ENCODE measurements around the gene TMED4.
"Not testable (repeated sequence)": the region's sequence is repeated elsewhere in the genome, so short reads cannot be mapped to it uniquely, and the experiment has no call there.

The TMED4 gene

DNA sequence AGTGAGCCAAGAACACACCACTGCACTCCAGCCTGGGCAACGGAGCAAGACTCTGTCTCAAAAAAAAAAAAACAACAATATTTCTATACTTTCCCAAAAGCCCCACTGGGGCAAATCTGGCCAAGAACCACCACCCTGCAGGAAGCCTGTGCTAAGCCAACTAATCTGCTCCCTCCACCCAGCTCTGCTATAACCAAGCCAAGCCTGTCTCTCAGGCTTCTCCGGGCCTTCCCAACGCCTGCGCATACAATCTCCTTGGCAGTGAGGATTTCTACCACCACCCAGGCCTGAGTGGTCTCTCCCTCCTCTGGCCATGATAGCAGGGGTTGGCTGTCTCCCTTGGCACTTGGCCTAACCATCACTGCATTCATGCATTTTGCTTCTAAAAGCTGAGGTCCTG, 22.5 kb downstream of the TMED4 start:
- in situ Hi-C loops (cut with HindIII; ENCODE audit: low pct_unique_long_range_greater_than_20kb, low sequenced_read_pairs), result no loop called here
- no peak for DNase-seq (ENCODE audit: low read depth in 1 of 2, low spot score in 1 of 2)
- TF ChIP-seq JUND (IDR thresholded peaks at IDR 0.05; ENCODE audit: low read depth), result no peak

DNA sequence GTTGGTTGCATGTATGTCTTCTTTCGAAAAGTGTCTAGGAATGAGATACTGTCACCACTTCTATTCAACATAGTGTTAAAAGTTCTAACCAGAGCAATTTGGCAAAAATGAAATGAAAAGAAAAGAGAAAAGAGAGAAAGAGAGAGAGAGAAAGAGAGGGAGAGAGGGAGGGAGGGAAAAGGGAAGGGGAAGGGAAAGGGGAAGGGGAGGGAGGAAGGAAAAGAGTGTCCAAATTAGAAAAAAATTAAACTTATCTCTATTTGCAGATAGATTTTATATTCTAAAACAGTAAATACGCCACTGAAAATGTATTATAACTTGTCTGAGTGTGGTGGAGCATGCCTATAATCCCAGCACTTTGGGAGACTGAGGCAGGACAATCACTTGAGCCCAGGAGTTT, 24.5 kb downstream of the TMED4 start:
- in situ Hi-C loops (cut with HindIII; ENCODE audit: low pct_unique_long_range_greater_than_20kb, low sequenced_read_pairs), result no loop called here
- no peak for DNase-seq (ENCODE audit: low read depth in 1 of 2, low spot score in 1 of 2)
- no peak for TF ChIP-seq JUND (IDR thresholded peaks at IDR 0.05; ENCODE audit: low read depth)

DNA sequence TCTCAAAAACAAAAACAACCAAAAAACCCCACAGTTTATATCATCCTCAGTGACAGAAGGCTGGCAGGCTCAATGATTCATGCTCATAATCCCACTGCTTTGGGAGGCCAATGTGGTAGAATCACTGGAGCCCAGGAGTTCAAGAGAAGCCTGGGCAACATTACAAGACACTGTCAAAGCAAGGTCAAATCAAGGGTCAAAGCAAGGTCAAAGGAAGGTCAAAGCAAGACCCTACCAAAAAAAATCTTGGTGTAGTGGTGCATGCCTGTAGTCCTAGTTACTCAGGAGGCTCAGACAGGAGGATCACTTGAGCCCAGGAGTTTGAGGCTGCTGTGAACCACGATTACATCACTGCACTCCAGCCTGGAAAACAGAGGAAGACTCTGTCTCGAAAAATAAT, 26.7 kb downstream of the TMED4 start:
- in situ Hi-C loops (cut with HindIII; ENCODE audit: low pct_unique_long_range_greater_than_20kb, low sequenced_read_pairs), result no loop called here
- TF ChIP-seq JUND (IDR thresholded peaks at IDR 0.05; ENCODE audit: low read depth), result no peak
- DNase-seq (ENCODE audit: low read depth in 1 of 2, low spot score in 1 of 2), result no peak

DNA sequence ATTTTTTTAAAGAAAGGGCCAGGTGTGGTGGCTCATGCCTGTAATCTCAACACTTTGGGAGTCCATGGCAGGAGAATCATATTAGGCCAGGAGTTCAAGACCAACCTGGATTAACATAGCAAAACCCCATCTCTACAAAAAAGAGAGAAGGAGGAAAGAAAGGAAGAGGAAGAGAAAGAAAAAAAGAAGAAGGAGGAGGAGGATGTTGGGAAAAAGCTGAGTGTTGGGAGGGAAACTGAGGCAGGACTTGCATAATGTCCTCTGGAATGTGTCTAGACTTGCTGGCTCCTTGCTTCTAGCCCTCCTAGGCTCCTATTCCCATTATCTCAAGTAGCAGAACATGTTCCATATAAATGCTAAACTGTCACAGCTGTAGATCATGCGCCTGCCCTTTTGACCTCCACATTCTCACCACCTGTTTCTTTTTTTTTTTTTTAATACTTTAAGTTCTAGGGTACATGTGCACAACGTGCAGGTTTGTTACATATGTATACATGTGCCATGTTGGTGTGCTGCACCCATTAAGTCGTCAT, 29.5 kb downstream of the TMED4 start:
- in situ Hi-C loops (cut with HindIII; ENCODE audit: low pct_unique_long_range_greater_than_20kb, low sequenced_read_pairs); DNase-seq (ENCODE audit: low read depth in 1 of 2, low spot score in 1 of 2): not testable (repeated sequence)

DNA sequence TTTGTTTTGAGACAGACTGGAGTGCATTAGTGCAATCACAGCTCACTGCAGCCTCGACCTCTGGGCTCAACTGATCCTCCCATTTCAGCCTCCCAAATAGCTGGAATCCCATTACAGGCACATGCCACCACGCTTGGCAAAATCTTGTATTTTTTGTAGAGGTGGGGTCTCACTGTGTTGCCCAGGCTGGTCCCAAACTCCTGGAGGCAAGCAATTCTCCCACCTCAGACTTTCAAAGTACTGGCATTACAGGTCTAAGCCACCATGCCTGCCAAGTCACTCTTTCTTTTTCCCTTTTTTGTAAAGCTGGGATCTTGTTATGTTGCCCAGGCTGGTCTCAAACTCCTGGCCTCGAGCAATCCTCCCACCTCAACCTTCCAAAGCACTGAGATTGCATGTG, 32.6 kb downstream of the TMED4 start:
- no peak for DNase-seq (ENCODE audit: low read depth in 1 of 2, low spot score in 1 of 2)
- TF ChIP-seq JUND (IDR thresholded peaks at IDR 0.05; ENCODE audit: low read depth), result no peak
- in situ Hi-C loops (cut with HindIII; ENCODE audit: low pct_unique_long_range_greater_than_20kb, low sequenced_read_pairs), result no loop called here

DNA sequence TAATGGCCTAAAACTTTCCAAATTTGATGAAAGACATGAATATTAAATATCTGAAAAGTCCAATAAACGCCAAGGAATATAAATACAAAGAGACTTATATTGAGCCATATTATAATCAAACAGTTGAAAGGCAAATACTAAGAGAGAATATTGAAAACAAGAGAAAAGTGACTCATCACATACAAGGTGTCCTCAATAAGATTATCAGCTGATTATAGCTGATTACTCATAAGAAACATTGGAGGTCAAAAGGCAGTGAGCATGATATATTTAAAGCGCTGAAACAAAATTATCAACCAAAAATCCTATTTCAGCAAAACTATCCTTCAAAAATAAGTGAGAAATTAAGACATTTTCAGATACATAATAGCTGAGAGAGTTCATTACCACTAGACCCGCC, 33.1 kb downstream of the TMED4 start:
- no peak for DNase-seq (ENCODE audit: low read depth in 1 of 2, low spot score in 1 of 2)
- in situ Hi-C loops (cut with HindIII; ENCODE audit: low pct_unique_long_range_greater_than_20kb, low sequenced_read_pairs), result no loop called here
- no peak for TF ChIP-seq JUND (IDR thresholded peaks at IDR 0.05; ENCODE audit: low read depth)

DNA sequence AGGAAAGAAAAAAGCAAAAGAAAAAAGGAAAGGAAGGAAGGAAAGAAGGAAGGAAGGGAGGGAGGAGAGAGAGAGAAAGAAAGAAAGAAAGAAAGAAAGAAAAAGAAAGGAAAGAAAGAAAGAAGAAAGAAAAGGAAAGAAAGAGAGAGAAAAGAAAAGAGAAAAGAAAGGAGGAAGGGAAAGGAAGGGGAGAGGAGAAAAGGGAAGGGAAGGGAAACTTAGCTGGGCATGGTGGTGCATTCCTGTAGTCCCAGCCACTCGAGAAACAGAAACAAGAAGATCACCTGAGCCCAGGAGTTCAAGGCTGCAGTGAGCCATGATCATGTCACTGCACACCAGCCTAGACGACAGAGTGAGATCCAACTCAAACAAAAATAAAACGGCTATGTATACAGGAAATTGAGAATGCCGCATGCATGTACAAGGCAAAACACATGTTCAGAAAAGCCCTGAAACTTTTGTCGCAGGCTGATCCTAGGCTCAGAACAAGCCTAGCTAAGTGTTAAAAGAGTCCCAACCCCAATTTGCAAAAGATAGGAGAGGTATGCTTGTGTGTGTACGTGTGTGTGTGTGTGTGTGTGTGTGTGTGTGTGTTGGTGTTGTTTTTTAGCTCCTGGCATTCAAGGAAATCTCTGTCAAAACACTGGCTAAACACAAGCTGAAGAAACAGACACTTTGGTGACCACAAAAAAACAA, 34.3 kb downstream of the TMED4 start:
- in situ Hi-C loops (cut with HindIII; ENCODE audit: low pct_unique_long_range_greater_than_20kb, low sequenced_read_pairs), result no loop called here
- no peak for TF ChIP-seq JUND (IDR thresholded peaks at IDR 0.05; ENCODE audit: low read depth)
- peak in 1 of 2 experiments; percentile 65 for DNase-seq (ENCODE audit: low read depth in 1 of 2, low spot score in 1 of 2)

DNA sequence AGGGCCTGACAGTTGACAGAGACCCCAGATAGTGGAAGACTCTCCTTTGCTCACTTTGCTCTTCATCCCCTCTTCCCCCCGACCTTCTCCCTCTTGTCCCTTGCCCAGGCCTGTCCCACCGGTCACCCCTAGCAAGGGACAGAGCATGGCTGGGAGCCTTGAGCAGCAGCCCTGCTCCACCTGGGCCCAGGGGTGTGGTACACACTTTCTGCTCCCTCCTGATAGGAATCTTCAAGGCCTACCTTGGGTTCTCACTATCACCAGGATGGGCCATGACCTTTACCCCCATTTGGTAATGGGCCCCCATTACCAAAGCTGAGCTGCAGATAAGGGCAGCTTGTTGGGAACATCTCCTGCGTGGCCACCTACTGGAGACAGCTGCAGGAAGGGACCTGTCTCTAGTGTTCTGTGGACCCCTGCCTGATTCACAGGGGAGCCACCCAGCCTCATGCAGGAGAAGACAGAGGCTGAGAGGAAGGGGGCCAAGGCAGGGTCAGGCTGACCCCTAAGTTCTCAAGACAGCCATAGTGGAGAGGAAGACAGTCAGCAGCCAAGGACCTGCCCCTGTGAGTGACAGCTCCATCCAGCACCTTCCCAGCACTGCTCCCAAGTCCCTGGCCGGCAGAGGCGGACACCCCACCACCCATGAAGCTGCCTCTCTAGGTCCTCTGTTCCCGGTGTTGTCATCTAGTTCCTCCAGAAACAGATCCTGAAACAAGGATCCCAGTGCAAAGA, 40.0 kb downstream of the TMED4 start:
- no peak for DNase-seq (ENCODE audit: low read depth in 1 of 2, low spot score in 1 of 2)
- in situ Hi-C loops (cut with HindIII; ENCODE audit: low pct_unique_long_range_greater_than_20kb, low sequenced_read_pairs), result no loop called here
- TF ChIP-seq JUND (IDR thresholded peaks at IDR 0.05; ENCODE audit: low read depth), result no peak

DNA sequence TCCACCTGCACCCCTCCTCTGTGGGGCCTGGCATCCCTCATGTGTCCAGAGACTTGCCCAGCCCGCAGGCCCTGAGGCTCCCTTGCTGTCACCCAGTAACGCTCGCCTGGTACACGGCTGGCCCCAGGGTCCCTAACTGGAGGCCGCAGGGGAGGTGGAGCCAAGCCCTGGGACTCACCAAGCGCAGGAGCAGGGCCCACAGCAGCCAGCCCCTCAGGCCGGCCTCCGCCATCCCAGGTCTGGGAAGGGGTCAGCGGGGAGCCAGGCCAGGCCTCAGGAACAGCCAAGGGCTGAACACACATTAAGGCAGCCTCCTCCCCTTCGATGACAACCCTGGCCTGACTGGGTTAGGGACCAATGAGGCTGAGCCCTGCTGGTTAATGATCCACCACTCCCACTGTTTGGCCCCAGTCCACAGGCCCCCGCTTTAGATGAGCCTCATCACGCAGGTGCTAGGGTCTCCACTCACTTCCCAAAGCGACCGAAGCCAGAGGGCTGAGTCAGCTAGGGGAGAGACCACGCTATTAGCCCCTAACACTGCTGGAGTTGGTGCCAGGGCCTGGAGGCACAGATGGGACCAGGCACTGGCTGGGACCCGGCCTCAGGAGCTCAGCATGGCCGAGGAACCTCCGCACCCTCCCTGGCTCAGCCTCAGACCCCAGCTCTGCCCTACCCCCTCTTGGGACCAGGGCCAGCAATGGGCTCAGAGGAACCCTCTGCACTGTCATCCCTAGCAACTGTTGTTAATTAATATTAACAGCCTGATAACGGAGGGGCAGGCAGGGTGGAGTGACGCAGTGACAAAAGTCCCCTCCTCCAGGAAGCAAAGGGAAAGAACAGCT, 40.8 kb downstream of the TMED4 start, which contains the start of gene NPC1L1:
Gene NPC1L1, minus strand, starts transcription at position 303 of the 842 bp plus-strand sequence. Its CDS starts 71 bp downstream, at position 232.
- in situ Hi-C loops (cut with HindIII; ENCODE audit: low pct_unique_long_range_greater_than_20kb, low sequenced_read_pairs), result no loop called here
- no peak for DNase-seq (ENCODE audit: low read depth in 1 of 2, low spot score in 1 of 2)
- no peak for TF ChIP-seq JUND (IDR thresholded peaks at IDR 0.05; ENCODE audit: low read depth)

DNA sequence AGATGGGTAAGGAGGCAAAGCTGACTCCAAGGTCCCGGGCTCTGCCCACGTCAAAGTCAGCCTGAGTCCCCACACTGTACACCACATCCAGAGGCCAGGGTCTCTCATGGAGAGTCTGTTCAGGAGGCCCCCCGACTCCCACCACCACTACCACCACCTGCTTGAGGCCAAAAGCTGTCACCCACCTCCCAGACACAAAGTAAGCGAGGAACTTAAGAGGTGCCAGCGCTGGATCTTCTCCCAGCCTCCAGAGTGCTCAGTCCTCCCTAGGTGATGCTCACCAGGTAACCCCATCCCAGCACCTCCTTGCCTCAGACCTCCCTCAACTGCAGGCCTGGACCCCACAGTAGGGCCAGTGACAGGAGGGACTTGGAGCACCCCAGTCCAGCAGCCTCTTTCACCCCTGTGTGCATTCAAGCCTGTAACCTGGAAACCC, 41.4 kb downstream of the TMED4 start:
- DNase-seq (ENCODE audit: low read depth in 1 of 2, low spot score in 1 of 2), result no peak
- in situ Hi-C loops (cut with HindIII; ENCODE audit: low pct_unique_long_range_greater_than_20kb, low sequenced_read_pairs), result no loop called here

DNA sequence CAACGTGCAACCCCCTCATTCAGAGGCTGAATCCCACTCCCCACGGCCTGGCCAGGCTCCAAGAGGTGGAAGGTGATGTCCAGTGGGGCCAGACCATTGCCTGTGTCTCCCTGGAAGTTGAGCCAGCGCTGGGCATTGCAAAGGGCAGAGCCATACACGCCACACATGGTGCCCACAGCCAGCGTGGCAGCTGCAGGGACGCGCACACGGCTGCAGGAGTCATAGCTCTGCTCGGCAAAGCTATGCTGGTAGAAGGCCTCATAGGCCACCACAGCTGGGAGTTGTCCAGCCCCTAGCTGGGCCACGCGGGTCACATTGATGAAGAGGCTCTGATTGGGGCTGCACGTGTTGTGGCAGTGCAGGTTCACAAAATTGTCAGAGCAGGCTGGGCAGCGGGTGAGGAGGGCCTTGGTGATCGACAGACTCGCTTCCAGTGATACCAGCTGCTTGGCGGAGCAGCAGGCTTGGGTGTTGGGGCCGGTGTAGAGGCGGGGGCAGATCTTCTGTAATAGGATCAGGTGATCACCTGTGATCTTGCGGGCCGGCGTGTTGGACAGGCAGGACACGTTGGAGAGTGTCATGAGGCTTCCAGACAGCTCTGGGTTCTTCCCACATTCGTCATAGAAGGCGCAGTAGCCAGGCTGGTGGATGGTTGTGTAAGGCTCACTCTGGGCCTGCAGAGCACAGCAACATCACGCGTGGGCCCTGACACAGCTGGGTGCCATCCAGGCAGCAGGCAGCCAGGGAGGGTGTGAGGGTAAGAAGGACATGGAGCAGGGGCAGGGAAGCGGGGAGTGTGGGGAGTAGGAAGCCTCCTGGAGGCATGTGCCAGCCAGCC, 42.1 kb downstream of the TMED4 start:
- in situ Hi-C loops (cut with HindIII; ENCODE audit: low pct_unique_long_range_greater_than_20kb, low sequenced_read_pairs), result no loop called here
- TF ChIP-seq JUND (IDR thresholded peaks at IDR 0.05; ENCODE audit: low read depth), result no peak
- no peak for DNase-seq (ENCODE audit: low read depth in 1 of 2, low spot score in 1 of 2)

More for the DNA sequence above, 41.4 kb downstream of the TMED4 start:
- no peak for TF ChIP-seq JUND (IDR thresholded peaks at IDR 0.05; ENCODE audit: low read depth)

All from T47D (cell line).